AG08395 (cell line): Measurements from ENCODE around the gene KLHL17.

Experiments used
- DNase-seq: peaks from one replicate; pipeline ENCODE4 v3.0.0; 2012; ENCODE audit warnings: mixed read lengths, low spot score

Gene KLHL17

DNA sequence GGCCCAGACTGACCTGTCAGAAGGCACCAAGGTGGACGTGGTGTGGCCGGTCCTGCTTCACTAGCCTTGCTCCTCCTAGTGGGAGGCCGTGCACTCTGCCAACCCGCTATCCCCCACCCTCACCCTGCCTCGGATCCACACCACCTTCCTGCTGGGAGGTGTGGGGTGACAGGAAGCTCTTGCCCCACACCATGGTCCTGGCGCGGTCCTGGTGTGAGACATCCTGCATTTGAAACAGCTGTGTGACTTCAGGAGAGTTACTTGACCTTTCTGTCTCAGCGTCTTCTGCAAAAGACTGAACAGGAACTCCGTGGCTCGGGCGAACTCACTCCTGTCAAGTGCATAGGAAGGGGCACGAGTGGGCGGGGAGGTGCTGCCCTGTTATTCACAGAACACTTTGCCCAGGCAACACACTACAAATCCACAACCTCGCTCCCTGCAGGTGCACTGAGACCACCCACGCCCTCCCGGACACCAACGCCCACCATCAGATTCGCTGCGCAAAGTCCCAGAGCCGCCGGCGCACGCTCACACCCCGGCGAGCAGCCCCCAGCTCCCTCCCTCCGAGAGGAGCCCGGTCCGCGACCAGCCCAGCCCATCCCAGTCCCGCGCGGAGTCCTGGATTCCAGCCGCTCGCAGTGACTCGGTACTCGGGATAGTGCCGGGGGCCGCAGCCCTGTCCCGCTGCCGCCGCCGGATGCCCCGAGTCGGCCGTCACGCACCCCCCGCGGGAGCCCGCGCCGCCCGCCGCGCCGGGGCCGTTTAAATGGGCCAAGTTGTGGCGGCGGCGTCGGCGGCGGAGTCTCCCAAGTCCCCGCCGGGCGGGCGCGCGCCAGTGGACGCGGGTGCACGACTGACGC, 37.0 kb upstream of the KLHL17 start, which contains the start of gene SAMD11:
Gene SAMD11, plus strand, starts transcription at position 793 of the 860 bp plus-strand sequence. CDS start 509 bp downstream, outside the sequence.
- peak; percentile 75 for DNase-seq

DNA sequence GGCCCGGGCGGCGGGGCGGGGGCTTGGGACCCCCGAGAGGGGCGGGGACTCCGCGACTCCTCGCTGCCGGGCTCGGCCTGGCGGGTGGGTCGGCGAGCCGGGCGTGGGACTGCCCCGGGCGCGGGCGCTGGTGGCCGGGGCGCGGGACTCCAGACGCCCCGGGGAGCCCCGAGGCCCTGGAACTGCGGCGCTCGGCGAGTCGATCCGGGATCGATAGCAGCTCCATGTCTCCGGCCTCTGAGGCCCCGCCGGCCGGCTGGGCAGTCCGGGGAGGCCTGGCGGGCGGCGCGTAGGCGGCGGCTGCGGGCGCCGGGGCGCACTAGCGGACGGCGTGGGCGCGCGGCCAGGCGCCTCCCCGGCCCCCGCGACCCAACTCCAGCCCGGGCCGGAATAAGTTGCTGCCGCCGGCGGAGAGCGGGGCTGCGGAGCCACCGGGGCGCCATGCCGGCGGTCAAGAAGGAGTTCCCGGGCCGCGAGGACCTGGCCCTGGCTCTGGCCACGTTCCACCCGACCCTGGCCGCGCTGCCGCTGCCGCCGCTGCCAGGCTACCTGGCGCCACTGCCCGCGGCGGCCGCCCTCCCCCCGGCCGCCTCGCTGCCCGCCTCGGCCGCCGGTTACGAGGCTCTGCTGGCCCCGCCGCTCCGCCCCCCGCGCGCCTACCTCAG, 36.3 kb upstream of the KLHL17 start:
- no peak for DNase-seq

DNA sequence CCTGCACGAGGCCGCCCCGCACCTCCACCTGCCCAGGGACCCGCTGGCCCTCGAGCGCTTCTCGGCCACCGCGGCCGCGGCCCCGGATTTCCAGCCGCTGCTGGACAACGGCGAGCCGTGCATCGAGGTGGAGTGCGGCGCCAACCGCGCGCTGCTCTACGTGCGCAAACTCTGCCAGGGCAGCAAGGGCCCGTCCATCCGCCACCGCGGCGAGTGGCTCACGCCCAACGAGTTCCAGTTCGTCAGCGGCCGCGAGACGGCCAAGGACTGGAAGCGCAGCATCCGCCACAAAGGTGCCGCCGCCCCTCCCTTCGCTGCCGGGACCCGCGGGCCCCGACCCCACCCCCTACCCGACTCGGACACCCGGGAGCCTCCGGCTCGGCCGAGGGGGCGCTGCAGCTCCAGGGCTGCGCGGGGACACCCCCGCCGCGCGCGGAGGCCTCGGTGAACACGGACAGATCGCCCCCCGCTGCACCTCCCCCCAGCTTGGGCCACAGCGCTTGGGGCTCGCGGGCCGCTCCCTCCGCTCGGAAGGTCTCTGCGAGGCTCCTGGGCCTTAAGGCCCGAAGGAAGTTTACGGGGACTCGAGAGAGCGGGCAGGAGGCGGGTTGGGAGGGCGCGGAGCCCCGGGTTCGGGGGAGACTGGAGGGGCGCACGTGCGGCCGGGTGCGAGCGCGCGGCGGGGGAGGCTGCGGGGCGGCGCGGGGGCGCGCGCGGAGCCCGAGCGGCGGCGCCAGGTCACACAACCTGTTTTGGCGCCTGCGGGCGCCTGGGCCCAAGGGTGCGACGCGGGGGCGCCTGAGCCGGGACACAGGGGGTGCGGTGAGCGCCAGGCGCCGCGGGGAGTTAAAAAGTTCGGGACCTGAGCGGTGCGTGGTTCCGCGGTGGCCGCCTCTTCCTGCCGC, 35.5 kb upstream of the KLHL17 start:
- no peak for DNase-seq

DNA sequence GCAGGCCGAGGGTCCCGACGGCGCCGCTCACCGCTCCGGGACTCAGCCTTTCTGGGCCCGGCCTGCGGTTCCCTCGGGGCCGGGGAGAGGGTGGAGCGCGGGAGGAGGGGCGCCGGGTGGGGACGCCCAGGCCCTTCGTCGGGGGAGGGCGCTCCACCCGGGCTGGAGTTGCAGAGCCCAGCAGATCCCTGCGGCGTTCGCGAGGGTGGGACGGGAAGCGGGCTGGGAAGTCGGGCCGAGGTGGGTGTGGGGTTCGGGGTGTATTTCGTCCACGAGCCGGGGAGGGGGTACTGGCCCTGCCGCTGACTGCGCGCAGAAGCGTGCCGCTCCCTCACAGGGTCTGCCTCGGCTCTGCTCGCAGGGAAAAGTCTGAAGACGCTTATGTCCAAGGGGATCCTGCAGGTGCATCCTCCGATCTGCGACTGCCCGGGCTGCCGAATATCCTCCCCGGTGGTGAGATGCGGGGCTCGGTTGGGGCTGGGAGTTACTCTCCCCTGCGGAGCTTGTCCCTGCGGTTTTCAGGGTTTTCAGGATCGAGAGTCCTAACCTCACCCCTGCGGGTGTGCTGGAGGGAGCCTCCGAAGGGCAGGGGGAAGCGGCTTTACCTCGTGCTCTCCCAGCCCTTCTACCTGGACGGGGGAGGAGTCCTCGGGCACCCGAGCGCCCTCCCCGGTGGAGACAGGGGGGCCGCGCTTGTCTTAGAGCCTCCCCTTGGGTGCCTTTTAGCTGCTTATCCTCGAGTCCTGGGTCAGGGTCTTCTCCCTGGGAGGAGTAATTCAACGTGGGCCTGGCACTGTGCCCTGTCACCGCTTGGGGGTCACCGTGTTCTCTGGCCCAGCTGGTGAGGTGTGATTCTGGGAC, 34.6 kb upstream of the KLHL17 start:
- DNase-seq: peak; percentile 67

DNA sequence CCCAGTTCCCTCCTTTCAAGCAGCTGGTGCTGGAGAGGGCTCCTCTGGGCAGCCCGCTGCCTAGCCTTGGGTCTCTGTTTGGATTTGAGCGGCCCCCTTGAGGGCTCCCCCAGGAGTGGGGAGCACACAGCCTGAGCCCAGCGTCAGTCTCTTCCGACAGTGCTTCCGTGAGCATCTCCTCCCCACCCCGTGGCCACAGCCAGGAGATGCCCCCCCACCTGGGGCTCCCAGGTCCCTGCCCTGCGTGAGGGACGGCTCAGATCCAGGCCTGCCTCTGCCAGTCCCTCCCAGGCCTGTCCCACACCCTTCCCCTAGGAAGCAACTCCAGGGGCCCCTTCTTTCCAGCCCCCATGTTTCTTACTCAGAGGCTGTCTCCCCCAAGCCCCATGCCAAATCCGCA, 33.1 kb upstream of the KLHL17 start:
- no peak for DNase-seq

DNA sequence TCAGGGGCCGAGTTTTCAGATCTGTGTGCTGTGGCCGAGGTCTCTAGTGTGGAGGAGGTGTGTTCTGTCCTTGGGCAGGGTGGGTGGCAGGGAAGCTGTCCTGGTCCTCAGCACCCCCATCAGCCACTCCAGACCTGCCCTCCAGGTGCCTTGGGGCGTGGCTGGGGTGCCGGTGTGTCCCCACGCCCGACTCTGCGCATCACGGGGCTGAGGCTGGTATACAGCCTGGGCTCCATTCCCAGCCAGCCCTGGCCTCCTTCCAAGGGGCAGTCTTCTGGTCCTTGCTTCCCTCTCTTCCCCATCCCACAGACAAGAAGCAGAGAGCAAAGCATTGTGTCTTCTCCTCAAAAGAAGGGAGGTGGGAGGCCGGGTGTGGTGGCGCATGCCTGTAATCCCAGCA, 32.6 kb upstream of the KLHL17 start:
- DNase-seq: no peak

DNA sequence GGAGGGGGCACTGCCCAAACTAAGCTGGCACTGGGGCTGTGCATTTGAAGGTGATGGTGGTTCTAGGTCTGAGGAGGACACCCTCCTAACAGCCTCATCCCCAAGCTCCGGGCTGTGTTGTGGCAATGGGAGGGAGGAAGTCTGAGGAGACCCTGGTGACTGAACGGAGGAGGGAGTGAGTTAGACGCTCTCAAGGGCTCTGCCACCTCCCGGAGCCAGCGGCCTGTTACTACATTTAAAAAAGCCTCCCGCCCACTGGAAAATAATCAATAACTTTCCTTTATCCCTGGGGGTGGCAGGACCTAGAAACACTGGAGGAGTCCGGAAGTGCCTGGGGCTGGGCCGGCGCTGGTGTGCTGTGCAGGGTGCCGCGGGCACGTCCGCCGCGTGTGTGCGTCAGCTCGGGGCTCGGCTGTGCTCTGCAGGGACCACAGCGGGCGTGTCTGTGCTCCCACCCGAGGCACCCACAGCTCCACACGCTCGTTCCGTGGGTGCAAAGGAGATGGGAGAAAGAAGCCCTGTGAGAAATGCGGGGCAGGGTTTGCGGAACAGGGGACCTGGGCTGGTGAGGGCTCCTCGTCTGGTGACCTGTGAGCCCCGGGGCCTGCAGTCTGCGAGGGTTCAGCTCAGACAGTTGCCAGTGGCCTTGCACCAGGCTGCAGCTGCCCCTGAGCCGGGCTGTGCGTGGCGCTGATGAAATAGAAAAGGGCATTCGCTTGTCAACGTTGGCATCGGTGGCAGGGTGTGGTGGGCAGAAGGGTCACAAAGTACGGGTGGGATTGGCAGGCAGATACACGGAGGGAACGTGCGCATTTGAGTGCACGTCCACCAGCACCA, 31.3 kb upstream of the KLHL17 start:
- DNase-seq: no peak

DNA sequence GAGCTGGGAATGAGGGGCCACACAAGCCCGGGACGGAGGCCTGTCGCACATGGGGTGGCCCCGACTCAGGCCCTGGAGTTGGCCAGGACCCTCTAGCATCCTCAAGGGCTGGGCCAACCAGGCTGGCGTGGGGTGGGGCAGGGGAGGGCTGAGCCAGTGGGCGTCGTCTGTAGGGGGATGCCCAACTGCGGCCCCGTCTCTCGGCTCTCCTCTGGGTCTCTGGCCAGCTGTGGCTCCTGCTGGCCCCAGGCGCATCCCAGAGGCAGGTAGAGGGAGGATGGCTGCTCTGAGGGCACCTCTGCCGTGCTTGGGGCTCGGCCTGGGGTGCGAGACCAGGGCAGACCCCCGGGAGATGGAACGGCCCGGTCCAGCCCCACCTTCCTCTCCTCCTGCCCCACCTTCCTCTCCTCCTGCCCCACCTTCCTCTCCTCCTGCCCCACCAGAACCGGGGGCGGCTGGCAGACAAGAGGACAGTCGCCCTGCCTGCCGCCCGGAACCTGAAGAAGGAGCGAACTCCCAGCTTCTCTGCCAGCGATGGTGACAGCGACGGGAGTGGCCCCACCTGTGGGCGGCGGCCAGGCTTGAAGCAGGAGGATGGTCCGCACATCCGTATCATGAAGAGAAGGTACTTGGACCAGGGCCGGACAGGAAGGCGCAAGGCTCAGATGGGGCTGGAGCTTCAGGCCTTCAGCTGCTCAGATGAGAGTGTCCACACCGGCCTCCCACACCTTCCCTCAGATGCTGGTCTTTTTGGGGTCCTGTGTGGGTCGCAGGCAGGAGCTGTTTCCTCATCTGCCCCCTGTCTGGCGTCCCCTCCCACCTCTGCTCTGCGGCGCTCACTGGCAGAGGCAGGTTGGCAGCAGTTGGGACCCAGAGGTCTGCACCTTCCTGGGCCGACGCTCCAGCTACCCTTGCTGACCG, 30.4 kb upstream of the KLHL17 start:
- DNase-seq: no peak

DNA sequence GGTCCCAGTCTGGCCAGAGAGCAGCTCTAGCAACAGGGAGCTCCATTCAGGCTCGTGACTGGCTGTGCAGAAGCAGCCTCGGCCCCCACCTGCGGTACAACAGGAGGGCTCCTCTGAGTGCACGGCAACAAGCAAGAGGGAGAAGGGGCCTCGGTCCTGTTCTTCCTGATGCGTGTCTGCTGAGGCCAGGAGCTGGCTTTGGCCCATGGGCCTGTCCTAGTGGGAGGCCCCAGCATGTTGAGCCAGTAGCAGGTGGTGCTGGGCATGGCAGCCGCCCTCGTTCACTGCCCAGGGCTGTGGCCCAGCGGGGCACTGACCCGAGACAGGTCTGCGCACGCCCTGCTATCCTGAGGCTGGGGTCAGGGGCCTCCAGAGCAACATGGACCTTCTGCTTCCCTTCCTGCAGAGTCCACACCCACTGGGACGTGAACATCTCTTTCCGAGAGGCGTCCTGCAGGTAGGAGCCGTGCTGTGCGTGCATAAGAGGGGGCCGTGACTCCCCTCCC, 29.7 kb upstream of the KLHL17 start:
- DNase-seq: no peak

DNA sequence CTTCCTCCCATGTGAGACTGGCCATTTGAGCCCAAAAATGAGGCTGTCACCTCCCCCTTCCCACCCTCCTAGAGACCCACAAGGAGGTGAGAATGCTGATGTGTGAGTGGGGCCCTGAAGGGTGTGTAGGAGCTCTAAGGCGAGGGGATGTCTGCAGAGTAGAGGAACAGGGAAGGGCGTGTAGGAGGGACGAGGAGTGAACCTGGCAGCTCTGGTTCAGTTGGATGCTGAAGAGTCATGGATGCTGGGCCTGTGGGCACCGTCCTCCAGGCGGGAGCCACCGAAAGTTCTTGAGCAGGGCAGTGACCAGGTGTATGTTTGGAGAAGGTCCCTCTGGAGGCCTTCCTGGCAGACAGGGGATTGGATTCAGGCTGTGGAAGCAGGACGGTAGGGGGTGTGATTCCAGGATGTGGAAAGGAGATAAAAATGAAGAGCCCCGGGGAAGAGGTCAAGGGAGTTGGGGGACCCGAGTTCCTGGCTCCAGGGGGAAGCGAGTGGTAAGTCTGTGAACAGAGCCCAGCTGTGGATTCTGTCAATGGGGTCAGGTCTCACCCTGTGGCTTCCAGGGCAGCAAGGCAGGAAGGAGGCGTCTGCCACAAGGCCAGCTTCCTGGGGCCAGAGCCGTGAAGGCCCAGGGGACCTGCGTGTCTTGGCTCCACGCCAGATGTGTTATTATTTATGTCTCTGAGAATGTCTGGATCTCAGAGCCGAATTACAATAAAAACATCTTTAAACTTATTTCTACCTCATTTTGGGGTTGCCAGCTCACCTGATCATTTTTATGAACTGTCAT, 28.8 kb upstream of the KLHL17 start:
- DNase-seq: no peak

DNA sequence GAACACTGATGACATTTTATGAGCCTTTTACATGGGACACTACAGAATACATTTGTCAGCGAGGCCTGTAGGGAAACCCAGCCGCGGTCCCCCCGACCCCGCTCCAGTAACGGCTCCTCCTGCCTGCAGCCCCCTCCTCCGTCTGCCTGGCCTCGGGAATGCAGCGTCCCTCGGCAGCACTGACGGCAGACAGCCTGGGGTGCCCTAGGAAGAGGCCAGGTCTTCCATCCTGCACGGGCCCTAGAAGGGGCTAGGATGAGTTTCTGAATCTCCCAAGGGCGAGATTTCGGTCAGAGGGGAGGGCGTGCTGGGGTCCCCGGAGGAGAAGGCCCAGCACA, 28.2 kb upstream of the KLHL17 start:
- DNase-seq: no peak

DNA sequence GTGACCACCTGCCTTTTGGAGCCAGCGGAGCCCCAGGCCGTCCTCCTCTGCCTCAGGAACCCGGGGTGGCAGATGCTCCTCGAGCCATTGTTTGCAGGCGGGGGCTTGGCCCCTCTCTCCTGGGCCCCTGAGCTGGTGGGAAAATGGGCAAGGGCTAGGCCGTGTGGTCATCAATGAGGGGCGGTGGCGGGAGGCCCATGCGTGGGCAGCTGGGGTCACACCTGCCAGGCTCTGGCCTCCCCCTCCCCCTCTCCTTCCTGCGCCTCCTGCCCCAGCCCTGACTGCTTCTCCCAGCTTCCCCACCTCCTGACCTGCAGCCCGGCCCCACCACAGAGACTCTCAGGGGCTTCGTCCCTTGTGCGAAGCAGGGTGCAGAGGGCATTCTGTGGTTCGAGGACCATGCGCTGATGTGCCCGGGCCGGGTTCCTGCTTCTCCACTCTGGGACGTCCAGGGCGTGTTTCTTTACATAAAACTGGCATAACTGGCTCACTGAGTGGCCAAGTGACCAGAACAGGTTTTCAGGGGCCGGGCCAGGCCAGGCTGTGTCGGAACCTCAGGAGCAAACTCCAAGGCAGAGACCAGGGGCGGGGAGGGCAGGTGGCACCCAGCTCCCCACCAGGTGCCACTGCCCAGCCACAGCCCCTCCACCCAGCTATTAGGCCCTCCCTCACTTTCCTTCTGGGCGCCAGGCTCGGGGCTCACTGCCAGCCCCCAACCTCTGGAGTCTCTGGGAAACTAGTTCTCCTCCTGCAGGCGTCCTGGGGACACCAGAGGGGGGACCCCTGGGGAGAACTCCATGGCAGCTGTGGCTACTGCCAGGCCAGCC, 27.4 kb upstream of the KLHL17 start:
- DNase-seq: no peak

DNA sequence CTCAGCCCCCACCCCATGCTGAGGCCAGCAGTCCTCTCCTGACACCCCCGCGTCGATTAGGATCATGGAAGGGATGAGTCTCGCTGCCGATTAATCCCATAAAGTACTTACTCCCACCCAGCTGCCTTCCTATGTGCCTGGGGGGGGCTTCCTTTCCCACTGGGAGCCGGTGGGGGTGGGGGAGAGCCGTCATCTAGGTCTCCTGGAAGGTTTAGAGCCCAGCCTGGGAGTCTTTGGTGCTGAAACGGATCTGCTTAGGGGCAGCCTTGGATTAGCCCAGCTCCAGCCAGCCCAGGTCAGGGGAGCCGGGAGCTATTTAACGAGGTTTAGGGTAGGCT, 26.8 kb upstream of the KLHL17 start:
- no peak for DNase-seq

DNA sequence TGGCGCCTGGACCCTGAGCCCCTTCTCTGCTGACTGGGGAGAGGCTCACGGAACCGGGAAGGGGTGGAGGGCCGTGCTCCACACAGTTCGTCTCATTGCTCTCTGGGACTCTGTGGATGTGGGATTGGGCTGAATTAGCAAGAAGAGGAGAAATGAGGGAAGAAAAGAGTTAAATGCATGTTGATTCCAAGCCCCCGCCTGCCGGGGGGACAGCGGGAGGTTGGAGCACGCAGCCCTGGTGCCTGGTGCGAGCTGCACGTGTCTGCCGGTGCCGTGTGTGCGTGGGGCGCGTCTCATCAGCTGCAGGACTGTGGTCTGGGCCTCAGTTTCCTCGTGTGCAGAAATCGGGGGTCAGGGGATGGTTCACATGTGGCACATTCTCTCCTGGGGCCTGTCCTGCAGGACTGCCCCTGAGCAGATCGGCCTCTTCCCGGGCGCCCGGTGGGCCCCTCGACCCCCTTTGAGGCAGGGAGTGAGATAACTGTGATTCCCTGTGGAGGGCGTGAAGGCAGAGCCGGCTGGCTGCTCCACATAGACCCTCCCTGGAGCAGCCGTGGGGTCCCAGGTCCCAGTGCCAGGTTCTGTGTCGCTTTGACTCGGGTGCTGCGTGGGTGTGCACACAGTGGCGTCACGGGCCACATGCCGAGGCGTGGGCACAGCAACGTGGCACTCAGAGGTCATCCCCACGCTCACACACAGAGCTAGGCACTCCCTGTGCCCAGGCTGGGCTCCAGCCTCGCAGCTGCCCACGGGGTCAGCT, 25.2 kb upstream of the KLHL17 start:
- no peak for DNase-seq

DNA sequence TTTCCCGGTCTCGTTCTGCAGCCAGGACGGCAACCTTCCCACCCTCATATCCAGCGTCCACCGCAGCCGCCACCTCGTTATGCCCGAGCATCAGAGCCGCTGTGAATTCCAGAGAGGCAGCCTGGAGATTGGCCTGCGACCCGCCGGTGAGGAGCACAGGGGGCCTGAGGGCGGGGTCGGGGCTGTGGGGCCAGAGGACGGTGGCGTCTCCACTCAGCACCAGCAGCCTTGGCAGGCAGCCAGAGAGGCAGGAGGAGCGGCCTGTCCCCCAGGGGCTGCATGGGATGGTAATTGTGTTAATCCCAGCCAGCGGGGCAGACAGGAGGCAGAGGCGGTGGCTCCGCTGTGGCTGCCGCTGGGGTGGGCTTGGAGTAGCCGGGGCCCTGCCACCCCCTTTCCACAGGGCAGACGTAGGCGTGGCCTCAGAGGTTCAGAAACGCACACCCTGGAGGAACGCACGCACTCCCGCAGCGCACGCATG, 24.6 kb upstream of the KLHL17 start:
- no peak for DNase-seq

DNA sequence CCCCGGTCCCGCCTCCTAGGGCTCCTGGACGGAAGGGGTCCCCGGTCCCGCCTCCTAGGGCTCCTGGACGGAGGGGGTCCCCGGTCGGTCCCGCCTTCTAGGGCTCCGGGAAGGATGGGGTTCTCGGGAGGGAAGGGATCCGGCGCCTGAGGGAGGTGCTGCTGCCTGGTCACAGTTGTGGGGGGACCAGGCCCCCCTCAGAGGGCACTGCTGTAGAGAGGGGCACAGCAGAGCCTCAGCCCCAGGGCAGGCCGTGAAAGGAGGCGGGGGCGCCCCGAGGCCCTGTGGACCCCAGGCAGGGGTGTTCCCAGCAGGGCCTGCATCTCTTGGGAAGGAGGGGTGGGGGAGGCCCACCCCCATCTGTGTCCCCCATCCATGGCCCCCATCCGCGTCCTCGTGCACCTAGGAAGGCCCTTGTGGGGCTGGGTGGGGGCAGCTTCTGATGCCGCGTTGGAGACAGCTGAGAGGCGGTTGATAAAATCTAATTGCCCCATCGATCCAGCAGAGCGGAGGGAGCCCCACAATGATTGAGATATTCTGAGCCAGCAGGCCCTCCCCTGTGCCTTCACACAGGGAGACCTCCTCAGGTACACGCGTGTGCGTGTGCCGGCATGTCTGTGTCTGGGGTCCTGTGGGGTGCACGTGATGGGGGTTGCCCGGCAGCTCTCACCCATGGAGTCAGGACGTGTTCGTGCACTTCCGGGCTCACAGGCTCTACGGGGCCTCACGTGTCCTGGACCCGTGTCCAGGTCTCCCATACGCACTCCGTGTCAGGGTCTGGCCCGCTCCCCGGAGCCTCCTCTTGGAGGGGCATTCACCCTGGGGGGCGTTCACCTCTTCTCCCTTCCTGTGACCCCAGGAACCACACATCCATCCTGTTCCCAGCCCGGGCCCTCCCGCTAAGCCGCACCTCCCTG, 23.8 kb upstream of the KLHL17 start:
- no peak for DNase-seq
